Measurements from ENCODE around the gene HES5.

DNA sequence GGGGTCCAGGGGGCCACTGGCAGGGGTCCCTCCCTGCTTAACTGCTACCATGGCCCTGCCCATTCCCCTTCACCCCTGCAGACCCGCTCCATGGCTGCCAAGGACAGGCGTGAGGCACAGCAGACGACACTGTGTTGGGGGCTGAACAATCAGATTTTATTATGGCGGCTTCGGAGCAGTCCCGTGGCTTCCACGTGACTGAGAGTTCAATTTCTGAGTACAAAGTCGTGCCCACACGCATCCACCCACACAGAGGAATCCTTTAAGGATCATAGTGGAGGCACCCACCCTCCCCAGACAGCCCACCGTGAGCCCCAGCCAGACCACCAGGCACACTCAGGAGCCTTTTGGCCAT lies 1.5 kb downstream of the HES5 start:
- TF ChIP-seq, protein P1, sequence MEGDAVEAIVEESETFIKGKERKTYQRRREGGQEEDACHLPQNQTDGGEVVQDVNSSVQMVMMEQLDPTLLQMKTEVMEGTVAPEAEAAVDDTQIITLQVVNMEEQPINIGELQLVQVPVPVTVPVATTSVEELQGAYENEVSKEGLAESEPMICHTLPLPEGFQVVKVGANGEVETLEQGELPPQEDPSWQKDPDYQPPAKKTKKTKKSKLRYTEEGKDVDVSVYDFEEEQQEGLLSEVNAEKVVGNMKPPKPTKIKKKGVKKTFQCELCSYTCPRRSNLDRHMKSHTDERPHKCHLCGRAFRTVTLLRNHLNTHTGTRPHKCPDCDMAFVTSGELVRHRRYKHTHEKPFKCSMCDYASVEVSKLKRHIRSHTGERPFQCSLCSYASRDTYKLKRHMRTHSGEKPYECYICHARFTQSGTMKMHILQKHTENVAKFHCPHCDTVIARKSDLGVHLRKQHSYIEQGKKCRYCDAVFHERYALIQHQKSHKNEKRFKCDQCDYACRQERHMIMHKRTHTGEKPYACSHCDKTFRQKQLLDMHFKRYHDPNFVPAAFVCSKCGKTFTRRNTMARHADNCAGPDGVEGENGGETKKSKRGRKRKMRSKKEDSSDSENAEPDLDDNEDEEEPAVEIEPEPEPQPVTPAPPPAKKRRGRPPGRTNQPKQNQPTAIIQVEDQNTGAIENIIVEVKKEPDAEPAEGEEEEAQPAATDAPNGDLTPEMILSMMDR (conservative IDR thresholded peaks at IDR 0.05 in 1 of 2, IDR thresholded peaks at IDR 0.05 in 1 of 2; ENCODE audit: low read depth in 1 of 2, low read length in 2 of 2), result no peak
- no peak for TF ChIP-seq EZH2 (IDR thresholded peaks at IDR 0.05; ENCODE audit: low read length, missing control alignments)

Measured in fibroblast of lung (primary cell).